SK-N-SH (cell line): ENCODE results near the gene NDUFS7. TPM values are rescaled to one million over a fixed set of nuclear protein-coding genes. Genes with fewer than 3 reads are reported as not detected.
A peak's percentile ranks its signal among the peaks of the same experiment; 100 is the strongest.

Source experiments
- CTCF ChIA-PET: fragments of 300-600, 350-600 bp; formaldehyde crosslinking; extraction: SDS; loops from one replicate; lab custom pipeline; 2021; lab: Yijun Ruan, JAX
- POLR2A ChIA-PET: fragments of 350-600 bp; sonication (Branson Sonifier 250); formaldehyde crosslinking; extraction: SDS; loops from one replicate; lab custom pipeline; 2020; ENCODE audit warnings: antibody characterized with exemption, inconsistent platforms; lab: Yijun Ruan, JAX
- DNase-seq: peaks from one replicate; pipeline ENCODE4 v3.0.0; 2012
- H2AFZ ChIP-seq: fragments of 200-600 bp; sonication (generic); 2 replicates; pipeline ENCODE4 v1.8.1; 2016; ENCODE audit warnings: antibody characterized with exemption, mild to moderate bottlenecking, low read depth
- H3F3A ChIP-seq: fragments of 200-600 bp; sonication (generic); replicated peaks from 2 replicates; pipeline ENCODE3; 2016; ENCODE audit warnings: antibody characterized with exemption, mild to moderate bottlenecking; ENCODE audit not compliant: insufficient read depth
- H3K27ac ChIP-seq, 2 experiments: fragments of 200-500 bp in 1 of 2; fragments of 200-600 bp in 1 of 2; sonication (Bioruptor generic) in 1 of 2; sonication (generic), shearing (Covaris generic) in 1 of 2; 2 replicates each; pipeline versions ENCODE4 v1.5.1 to v1.6.1; 2014 to 2016; ENCODE audit warnings: low read depth in 2 of 2, inconsistent platforms in 1 of 2, low read length in 1 of 2, mild to moderate bottlenecking in 1 of 2, mixed read lengths in 1 of 2
- H3K27me3 ChIP-seq: fragments of 200-600 bp; sonication (generic), shearing (Covaris generic); 2 replicates; pipeline ENCODE4 v1.6.1; 2016; ENCODE audit warnings: mixed run types; ENCODE audit not compliant: insufficient read depth
- H3K36me3 ChIP-seq, 2 experiments: fragments of 200-500 bp in 1 of 2; fragments of 200-600 bp in 1 of 2; sonication (Bioruptor generic) in 1 of 2; sonication (generic) in 1 of 2; replicated peaks in 1 of 2; 2 replicates each; pipeline versions ENCODE3 to v1.5.1; 2014 to 2016; ENCODE audit warnings: low read length in 1 of 2, mild to moderate bottlenecking in 1 of 2; ENCODE audit not compliant: insufficient read depth in 2 of 2, control insufficient read depth in 1 of 2
- H3K4me1 ChIP-seq, 2 experiments: fragments of 200-500 bp in 1 of 2; fragments of 200-600 bp in 1 of 2; sonication (Bioruptor generic) in 1 of 2; sonication (generic), shearing (Covaris generic) in 1 of 2; 2 replicates each; pipeline versions ENCODE4 v1.5.1 to v1.6.1; 2014 to 2016; ENCODE audit warnings: low read depth in 1 of 2, low read length in 1 of 2, mixed run types in 1 of 2; ENCODE audit not compliant: insufficient read depth in 2 of 2, control insufficient read depth in 1 of 2
- H3K4me2 ChIP-seq: fragments of 200-600 bp; sonication (generic), shearing (Covaris generic); 2 replicates; pipeline ENCODE4 v1.6.1; 2017; ENCODE audit warnings: mixed run types
- H3K4me3 ChIP-seq, 2 experiments: fragments of 200-500 bp in 1 of 2; fragments of 200-600 bp in 1 of 2; sonication (Bioruptor generic) in 1 of 2; sonication (generic), shearing (Covaris generic) in 1 of 2; 2 replicates each; pipeline versions ENCODE4 v1.5.1 to v1.8.1; 2014 to 2016; ENCODE audit warnings: low read depth in 2 of 2, inconsistent platforms in 1 of 2, low read length in 1 of 2, mild to moderate bottlenecking in 1 of 2, mixed read lengths in 1 of 2, moderate library complexity in 1 of 2
- H3K79me2 ChIP-seq: fragments of 200-600 bp; sonication (generic); 2 replicates; pipeline ENCODE4 v1.8.1; 2017; ENCODE audit warnings: mild to moderate bottlenecking; ENCODE audit not compliant: insufficient read depth
- H3K9ac ChIP-seq: fragments of 200-600 bp; sonication (generic); 2 replicates; pipeline ENCODE4 v1.6.1; 2017; ENCODE audit warnings: mixed run types
- H3K9me2 ChIP-seq: fragments of 200-600 bp; sonication (generic); 2 replicates; pipeline ENCODE4 v1.6.1; 2017; ENCODE audit warnings: mixed run types
- H3K9me3 ChIP-seq: fragments of 200-600 bp; sonication (generic); 2 replicates; pipeline ENCODE4 v1.6.1; 2017; ENCODE audit warnings: mixed run types, mild to moderate bottlenecking, moderate library complexity
- H4K20me1 ChIP-seq: fragments of 200-600 bp; sonication (generic); 2 replicates; pipeline ENCODE4 v1.6.1; 2017; ENCODE audit warnings: mild to moderate bottlenecking, mixed run types; ENCODE audit not compliant: insufficient read depth
- ELF1 ChIP-seq: IDR thresholded peaks from 2 replicates; pipeline ENCODE4 v1.4.0; 2012
- FOXJ3 ChIP-seq: sonication (generic); formaldehyde crosslinking; IDR thresholded peaks from 2 replicates; pipeline ENCODE4 v1.5.1; 2020; ENCODE audit warnings: mild to moderate bottlenecking, missing genetic modification reagents
- GATA2 ChIP-seq: sonication (generic); formaldehyde crosslinking; IDR thresholded peaks from 2 replicates; pipeline ENCODE4 v1.5.0; 2020; ENCODE audit warnings: mild to moderate bottlenecking, missing genetic modification reagents
- JUND ChIP-seq: IDR thresholded peaks from 2 replicates; pipeline ENCODE4 v1.4.0; 2012
- MEF2A ChIP-seq: IDR thresholded peaks from 2 replicates; pipeline ENCODE4 v1.4.0; 2012; ENCODE audit warnings: low read depth, borderline replicate concordance
- SIN3A ChIP-seq: IDR thresholded peaks from 2 replicates; pipeline ENCODE4 v1.6.1; 2012; ENCODE audit warnings: low read depth, mild to moderate bottlenecking, low read length, moderate library complexity, borderline replicate concordance
- WGBS: methylation state at CpG from one replicate; pipeline ENCODE4 v1.1.6; 2017; ENCODE audit warnings: low lambda C conversion rate; 5-methylcytosine and 5-hydroxymethylcytosine counted together
- polyA plus RNA-seq, 3 experiments: library from polyadenylated mRNA; depleted of rRNA; stranded (reverse); fragments of >200 nt; gene quantifications; 2 replicates each; pipeline ENCODE4 v1.2.3, GENCODE V29; 2012
- TF ChIP-seq, protein P1 (sequence below): IDR thresholded peaks from 2 replicates; pipeline ENCODE4 v1.4.0; 2012; ENCODE audit warnings: low read depth, borderline replicate concordance
- TF ChIP-seq, protein P2 (sequence below): fragments of 200-600 bp; sonication (generic); IDR thresholded peaks from 2 replicates; pipeline ENCODE4 v1.6.1; 2017; ENCODE audit warnings: antibody characterized with exemption, mild to moderate bottlenecking, moderate library complexity
- TF ChIP-seq, protein P3 (sequence below): IDR thresholded peaks from 2 replicates; pipeline ENCODE4; 2012

Gene NDUFS7
- polyA plus RNA-seq, 1 of the 3 experiments (the other 2 are of a cell fraction), result 66.4 TPM

DNA sequence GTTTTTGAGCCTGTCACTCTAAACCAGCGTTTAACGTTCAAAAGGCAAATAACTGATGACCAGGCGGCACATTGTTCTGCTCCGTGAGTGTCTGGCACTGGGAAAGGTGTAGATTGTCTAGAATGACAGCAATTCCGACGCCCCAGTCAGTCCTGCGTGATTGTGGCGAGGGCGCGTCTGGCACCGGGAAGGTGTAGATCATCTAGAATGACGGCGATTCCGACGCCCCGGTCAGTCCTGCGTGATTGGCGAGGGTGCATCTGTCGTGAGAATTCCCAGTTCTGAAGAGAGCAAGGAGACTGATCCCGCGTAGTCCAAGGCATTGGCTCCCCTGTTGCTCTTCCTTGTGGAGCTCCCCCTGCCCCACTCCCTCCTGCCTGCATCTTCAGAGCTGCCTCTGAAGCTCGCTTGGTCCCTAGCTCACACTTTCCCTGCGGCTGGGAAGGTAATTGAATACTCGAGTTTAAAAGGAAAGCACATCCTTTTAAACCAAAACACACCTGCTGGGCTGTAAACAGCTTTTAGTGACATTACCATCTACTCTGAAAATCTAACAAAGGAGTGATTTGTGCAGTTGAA is 26.1 kb upstream of the NDUFS7 start:
- no peaks in the 10 kb centered on the region for H3K9me2 ChIP-seq
- POLR2A ChIA-PET, result no interaction called here
- H3K9ac ChIP-seq, result no peak overlapping the region
- WGBS, result 95% methylated on average over 24 of the region's 24 CpGs
- DNase-seq, result no peak
- peaks cover 25 to 38% of the 10 kb centered on the region in 2 experiments for H3K4me1 ChIP-seq
- no peak overlapping the region for H3K4me2 ChIP-seq
- TF ChIP-seq FOXJ3 (CRISPR knock-in tag) (no peak), MEF2A (no peak), SIN3A (no peak), GATA2 (CRISPR knock-in tag) (no peak), ELF1 (no peak), JUND (no peak)
- TF ChIP-seq, protein P1, sequence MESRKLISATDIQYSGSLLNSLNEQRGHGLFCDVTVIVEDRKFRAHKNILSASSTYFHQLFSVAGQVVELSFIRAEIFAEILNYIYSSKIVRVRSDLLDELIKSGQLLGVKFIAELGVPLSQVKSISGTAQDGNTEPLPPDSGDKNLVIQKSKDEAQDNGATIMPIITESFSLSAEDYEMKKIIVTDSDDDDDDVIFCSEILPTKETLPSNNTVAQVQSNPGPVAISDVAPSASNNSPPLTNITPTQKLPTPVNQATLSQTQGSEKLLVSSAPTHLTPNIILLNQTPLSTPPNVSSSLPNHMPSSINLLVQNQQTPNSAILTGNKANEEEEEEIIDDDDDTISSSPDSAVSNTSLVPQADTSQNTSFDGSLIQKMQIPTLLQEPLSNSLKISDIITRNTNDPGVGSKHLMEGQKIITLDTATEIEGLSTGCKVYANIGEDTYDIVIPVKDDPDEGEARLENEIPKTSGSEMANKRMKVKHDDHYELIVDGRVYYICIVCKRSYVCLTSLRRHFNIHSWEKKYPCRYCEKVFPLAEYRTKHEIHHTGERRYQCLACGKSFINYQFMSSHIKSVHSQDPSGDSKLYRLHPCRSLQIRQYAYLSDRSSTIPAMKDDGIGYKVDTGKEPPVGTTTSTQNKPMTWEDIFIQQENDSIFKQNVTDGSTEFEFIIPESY, result no peak
- TF ChIP-seq, protein P2, sequence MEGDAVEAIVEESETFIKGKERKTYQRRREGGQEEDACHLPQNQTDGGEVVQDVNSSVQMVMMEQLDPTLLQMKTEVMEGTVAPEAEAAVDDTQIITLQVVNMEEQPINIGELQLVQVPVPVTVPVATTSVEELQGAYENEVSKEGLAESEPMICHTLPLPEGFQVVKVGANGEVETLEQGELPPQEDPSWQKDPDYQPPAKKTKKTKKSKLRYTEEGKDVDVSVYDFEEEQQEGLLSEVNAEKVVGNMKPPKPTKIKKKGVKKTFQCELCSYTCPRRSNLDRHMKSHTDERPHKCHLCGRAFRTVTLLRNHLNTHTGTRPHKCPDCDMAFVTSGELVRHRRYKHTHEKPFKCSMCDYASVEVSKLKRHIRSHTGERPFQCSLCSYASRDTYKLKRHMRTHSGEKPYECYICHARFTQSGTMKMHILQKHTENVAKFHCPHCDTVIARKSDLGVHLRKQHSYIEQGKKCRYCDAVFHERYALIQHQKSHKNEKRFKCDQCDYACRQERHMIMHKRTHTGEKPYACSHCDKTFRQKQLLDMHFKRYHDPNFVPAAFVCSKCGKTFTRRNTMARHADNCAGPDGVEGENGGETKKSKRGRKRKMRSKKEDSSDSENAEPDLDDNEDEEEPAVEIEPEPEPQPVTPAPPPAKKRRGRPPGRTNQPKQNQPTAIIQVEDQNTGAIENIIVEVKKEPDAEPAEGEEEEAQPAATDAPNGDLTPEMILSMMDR, result no peak
- TF ChIP-seq, all 33 proteins: peak for 0
- Histone ChIP-seq H3K27me3 (no peaks in the 10 kb centered on the region), H3K9me3 (no peaks in the 10 kb centered on the region), H3K36me3 (peaks cover 32 to 42% of the 10 kb centered on the region in 2 experiments), H3F3A (peaks cover 38% of the 10 kb centered on the region), H3K27ac (no peak overlapping the region), H3K79me2 (peaks cover 23% of the 10 kb centered on the region), H4K20me1 (no peaks in the 10 kb centered on the region), H3K4me3 (no peak overlapping the region), H2AFZ (no peak overlapping the region)
- CTCF ChIA-PET, result interaction anchor here (1.8 to 2.5 kb wide), 2 partner anchors 42 to 43 kb away, joined by 6 to 15 read pairs; no protein-coding TSS in a partner anchor

DNA sequence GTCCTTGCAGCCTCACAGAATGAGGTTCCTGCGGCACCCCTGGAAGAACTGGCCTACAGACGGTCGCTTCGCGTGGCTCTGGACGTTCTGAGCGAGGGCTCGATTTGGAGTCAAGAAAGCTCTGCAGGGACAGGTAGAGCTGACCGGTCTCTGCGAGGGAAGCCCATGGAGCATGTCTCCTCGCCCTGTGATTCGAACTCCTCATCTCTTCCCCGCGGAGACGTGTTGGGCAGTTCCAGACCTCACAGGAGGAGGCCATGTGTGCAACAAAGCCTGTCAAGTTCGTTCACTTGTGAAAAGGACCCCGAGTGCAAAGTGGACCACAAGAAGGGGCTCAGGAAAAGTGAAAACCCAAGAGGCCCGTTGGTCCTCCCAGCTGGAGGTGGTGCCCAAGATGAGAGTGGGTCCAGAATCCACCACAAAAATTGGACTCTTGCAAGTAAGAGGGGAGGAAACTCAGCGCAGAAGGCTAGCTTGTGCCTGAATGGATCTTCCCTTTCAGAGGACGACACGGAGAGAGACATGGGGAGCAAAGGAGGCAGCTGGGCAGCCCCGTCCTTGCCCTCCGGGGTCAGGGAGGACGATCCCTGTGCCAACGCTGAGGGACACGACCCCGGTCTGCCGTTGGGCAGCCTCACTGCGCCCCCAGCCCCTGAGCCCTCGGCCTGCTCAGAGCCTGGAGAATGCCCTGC is 23.4 kb upstream of the NDUFS7 start:
- POLR2A ChIA-PET, result interaction anchor here (1.3 to 1.5 kb wide), 2 partner anchors 73 to 91 kb away, joined by 3 to 6 read pairs; partner anchors contain the start of gene CIRBP
- Histone ChIP-seq H4K20me1 (no peaks in the 10 kb centered on the region), H2AFZ (peak overlapping the region; percentile 24; the same call in 1 of the 2 replicates), H3K27ac (peak overlapping the region; percentile 62 to 92), H3K27me3 (no peaks in the 10 kb centered on the region), H3K79me2 (peaks cover 34% of the 10 kb centered on the region), H3K4me1 (peaks cover 25 to 35% of the 10 kb centered on the region in 2 experiments), H3K4me3 (peak overlapping the region in 1 of 2 experiments; percentile 52; a peak in 2 of 4 replicates), H3K9me2 (no peaks in the 10 kb centered on the region), H3K9ac (peak overlapping the region; percentile 35; the same call in 1 of the 2 replicates), H3K4me2 (peak overlapping the region; percentile 86), H3K9me3 (no peaks in the 10 kb centered on the region), H3F3A (peaks cover 42% of the 10 kb centered on the region)
- WGBS, result 88% methylated on average over 21 of the region's 30 CpGs
- DNase-seq, result no peak
- CTCF ChIA-PET, result interaction anchor here (0.7 to 2.7 kb wide), 14 partner anchors 12 to 116 kb away, joined by 3 to 23 read pairs (median 4); no protein-coding TSS in a partner anchor
- TF ChIP-seq, protein P3, sequence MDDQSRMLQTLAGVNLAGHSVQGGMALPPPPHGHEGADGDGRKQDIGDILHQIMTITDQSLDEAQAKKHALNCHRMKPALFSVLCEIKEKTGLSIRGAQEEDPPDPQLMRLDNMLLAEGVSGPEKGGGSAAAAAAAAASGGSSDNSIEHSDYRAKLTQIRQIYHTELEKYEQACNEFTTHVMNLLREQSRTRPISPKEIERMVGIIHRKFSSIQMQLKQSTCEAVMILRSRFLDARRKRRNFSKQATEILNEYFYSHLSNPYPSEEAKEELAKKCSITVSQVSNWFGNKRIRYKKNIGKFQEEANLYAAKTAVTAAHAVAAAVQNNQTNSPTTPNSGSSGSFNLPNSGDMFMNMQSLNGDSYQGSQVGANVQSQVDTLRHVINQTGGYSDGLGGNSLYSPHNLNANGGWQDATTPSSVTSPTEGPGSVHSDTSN, result no peak
- TF ChIP-seq, all 33 proteins: peak for 0
- H3K36me3 ChIP-seq, result peaks cover 46 to 61% of the 10 kb centered on the region in 2 experiments
